B cell (primary cell): ENCODE results near the gene NMNAT3.

Source experiments
- CTCF ChIP-seq: fragments of 200-600 bp; IDR thresholded peaks from one replicate; pipeline ENCODE4 v1.8.0; 2022; ENCODE audit warnings: antibody characterized with exemption, mild to moderate bottlenecking
- EZH2 ChIP-seq: IDR thresholded peaks from 2 replicates; pipeline ENCODE4 v1.6.1; 2012; ENCODE audit warnings: borderline replicate concordance, low read depth, mild to moderate bottlenecking, moderate library complexity, low read length; ENCODE audit not compliant: insufficient read depth, poor library complexity, severe bottlenecking

- TF ChIP-seq CTCF (no peak), EZH2 (no peak)
These were observed 136.1 kb downstream of the NMNAT3 start for GRCh38 chr3:139541532-139542288.
